Rectal smooth muscle tissue (tissue), 1 donor: ENCODE results near the gene PIPOX.
"Not testable (repeated sequence)": the region's sequence is repeated elsewhere in the genome, so short reads cannot be mapped to it uniquely, and the experiment has no call there.

Experiments
- H3K27ac ChIP-seq: one replicate; pipeline ENCODE4 v1.7.0; 2013; ENCODE audit warnings: low read depth, low read length, inconsistent platforms
- H3K27me3 ChIP-seq: one replicate; pipeline ENCODE4 v1.7.0; 2013; ENCODE audit warnings: low read length; ENCODE audit not compliant: control insufficient read depth, insufficient read depth
- H3K36me3 ChIP-seq: one replicate; pipeline ENCODE4 v1.7.0; 2013; ENCODE audit warnings: low read length; ENCODE audit not compliant: control insufficient read depth, insufficient read depth
- H3K4me1 ChIP-seq: one replicate; pipeline ENCODE4 v1.7.0; 2013; ENCODE audit warnings: low read length; ENCODE audit not compliant: control insufficient read depth, insufficient read depth
- H3K4me3 ChIP-seq: one replicate; pipeline ENCODE4 v1.7.0; 2013; ENCODE audit warnings: low read length
- H3K9ac ChIP-seq: one replicate; pipeline ENCODE4 v1.7.0; 2013; ENCODE audit warnings: low read length

Gene PIPOX

DNA sequence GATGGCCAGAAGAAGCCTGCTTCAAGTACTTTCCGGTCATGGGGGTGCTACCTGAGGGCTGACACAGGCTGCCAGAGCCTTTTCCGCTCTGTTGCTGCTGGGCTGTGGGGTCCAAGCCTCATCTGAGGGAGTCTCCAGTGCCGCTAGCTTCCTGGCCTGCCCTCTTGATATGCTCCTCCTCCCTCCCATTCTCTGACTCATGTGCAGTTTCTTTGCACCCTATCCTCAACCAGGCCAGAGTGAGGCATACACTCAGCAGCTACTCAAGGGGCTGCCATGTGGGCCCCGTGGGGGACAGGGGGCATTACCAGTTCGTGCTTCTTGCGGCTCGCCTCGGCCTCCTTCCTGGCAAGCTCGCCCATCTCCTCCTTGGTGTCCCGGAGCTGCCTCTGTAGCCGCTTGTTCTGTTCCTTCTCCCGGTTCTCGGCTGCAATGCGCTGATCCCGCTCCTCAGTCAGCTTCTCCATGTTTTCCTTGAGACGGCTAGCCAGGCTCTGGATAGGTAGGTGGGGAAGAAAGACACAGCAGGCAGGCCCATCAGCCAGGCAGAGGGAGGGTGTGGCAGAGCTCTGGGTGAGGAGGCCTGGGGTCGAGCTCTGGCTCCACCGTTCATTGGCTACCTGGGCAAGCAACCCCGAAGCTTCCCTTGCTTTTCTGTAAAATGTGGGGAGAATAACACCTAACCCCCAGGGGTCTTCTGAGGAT lies 43.8 kb downstream of the PIPOX start:
- Histone ChIP-seq H3K4me1 (peaks cover 9% of the 10 kb centered on the region), H3K27me3 (no peaks in the 10 kb centered on the region), H3K27ac (no peak overlapping the region), H3K36me3 (peaks cover 40% of the 10 kb centered on the region), H3K4me3 (no peak overlapping the region), H3K9ac (no peak overlapping the region)

DNA sequence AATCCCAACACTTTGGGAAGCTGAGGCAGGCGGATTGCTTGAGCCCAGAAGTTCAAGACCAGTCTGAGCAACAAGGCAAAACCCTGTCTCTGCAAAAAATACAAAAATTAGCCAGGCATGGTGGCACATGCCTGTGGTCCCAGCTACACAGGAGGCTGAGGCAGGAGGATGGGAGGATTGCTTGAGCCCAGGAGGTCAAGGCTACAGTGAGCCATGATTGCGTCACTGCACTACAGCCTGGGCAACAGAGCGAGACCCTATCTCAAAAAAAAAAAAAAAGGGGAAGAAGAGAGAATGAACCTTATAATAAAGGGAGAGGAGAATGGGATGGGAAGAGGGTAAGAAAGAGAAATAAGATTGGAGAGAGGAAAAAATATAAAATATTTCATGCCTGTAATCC lies 45.8 kb downstream of the PIPOX start:
- peak overlapping the region; percentile 77 for H3K27ac ChIP-seq
- peaks cover 45% of the 10 kb centered on the region for H3K36me3 ChIP-seq
- not testable (repeated sequence) for H3K27me3 ChIP-seq, H3K9ac ChIP-seq, H3K4me1 ChIP-seq, H3K4me3 ChIP-seq

DNA sequence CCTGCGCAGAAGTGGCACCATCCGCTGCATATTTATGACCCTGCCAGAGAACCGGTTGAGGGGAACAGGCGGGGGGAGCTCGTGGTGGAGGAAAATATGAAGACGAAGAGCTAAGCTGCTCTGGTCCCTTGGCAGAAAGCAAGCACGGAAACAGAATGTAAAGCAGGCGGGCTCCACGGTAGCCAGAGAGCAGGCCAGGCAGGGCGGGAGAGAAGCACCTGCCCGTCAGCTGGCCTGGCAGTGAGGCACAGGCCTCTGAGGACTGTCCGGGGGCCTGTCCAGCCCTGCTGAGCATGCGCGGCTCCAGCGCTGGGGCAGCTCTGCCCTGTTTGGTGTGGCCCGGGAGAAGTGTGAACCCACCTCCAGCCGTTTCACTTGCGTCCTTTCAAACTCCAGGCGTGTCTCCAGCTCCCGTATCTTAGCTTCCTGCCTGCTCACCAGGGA lies 46.7 kb downstream of the PIPOX start:
- Histone ChIP-seq H3K36me3 (peaks cover 53% of the 10 kb centered on the region), H3K9ac (no peak overlapping the region), H3K4me1 (peaks cover 9% of the 10 kb centered on the region), H3K4me3 (no peak overlapping the region), H3K27ac (peak overlapping the region; percentile 77), H3K27me3 (no peaks in the 10 kb centered on the region)

DNA sequence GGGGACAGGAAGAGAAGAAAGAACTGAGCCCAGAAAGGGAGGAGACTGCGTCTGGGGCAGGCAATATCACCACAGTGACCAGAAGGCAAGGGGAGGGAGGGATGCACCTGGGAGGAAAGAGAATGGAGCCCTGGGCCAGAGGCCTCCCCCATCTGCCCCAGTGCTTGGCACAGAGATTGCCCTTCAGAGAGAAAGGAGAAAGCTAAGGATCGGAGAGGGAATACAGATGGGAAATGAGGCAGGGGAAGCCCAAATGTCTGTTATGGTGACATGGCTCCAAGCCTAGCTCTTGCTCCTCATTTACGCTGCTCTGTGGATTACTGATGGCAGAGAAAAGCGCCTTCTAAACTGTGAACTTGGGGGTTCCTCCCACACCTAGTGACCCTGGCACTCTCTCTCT lies 47.2 kb downstream of the PIPOX start:
- no peak overlapping the region for H3K9ac ChIP-seq
- H3K4me3 ChIP-seq = no peak overlapping the region
- H3K27me3 ChIP-seq = no peaks in the 10 kb centered on the region
- H3K36me3 ChIP-seq = peaks cover 56% of the 10 kb centered on the region
- peaks cover 7% of the 10 kb centered on the region for H3K4me1 ChIP-seq
- peak overlapping the region; percentile 77 for H3K27ac ChIP-seq

DNA sequence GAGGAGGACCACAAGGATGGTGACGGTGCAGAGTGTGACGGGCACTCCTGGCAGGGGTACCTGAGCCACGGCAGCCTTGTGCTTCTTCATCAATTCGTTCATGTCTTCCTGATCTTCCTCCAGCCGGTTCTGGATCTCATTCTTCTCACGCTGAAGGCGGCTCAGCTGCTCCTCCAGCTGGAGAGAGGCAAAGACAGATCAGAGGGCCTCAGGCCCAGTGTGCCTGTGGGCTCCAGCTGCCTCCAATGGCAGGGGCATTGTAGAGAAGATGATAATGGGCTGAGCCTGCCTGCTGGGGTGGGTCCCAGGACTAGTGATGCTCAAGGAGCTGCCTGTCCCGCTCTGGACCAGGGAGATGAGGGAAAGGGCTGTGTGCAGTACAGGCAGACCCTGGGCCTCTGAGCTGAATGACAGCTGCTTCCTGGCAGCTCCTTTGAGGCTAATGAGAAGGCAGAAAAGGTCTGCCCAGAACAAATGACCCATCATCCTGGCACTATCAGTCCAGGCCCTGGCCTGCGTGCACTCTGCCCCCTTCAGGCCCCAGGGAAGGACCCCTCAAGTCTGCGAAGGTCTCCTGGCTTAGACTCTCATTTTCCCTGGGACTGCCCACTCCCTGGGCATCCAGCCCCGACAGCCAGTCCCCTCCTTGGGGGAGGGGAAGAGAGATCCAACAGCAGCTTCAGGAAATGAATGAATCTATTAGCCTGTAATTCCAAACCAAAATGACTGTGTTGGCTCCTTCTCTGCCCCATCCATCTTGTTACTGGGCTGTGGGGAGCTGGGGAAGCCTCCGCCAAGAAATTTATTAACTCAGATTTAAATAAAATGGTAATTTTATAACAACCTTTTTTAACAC lies 48.0 kb downstream of the PIPOX start:
- H3K4me3 ChIP-seq = no peak overlapping the region
- peaks cover 6% of the 10 kb centered on the region for H3K4me1 ChIP-seq
- H3K27me3 ChIP-seq = no peaks in the 10 kb centered on the region
- H3K27ac ChIP-seq = no peak overlapping the region
- no peak overlapping the region for H3K9ac ChIP-seq
- peaks cover 52% of the 10 kb centered on the region for H3K36me3 ChIP-seq

DNA sequence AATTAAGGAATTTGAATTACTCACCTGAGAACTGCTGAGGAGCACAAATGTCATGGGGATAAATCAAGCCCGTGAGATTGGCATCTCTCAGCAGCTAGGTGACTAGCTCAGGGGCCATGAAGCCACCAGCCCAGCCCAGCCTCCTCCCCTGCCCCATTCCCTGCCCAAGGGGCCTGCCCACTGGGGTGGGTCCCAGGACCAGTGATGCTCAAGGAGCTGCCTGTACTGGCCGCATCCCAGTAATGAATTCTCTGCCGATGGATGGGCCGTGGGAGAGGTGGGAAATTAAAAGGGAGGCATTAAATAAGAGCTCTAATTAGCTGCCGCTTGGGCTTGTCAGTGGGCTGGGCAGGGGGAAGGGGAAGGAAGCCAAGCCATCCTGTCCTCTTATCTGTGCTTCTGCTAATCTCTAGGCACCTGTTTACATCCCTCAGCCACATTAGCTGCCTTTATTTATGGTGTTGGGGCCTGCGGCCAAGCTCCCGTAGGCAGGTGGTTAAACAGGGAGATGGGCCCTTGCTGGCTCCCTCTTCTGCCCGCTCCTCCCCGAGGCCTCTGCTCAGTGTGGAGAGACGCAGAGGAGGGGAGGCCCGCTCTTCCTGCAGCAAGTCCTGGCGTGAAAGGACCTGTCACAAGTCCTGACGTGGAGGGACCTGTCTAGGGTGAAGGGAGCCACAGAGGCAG lies 48.8 kb downstream of the PIPOX start:
- no peak overlapping the region for H3K4me3 ChIP-seq
- peaks cover 55% of the 10 kb centered on the region for H3K36me3 ChIP-seq
- H3K27ac ChIP-seq = no peak overlapping the region
- peaks cover 6% of the 10 kb centered on the region for H3K4me1 ChIP-seq
- no peaks in the 10 kb centered on the region for H3K27me3 ChIP-seq
- H3K9ac ChIP-seq = no peak overlapping the region

DNA sequence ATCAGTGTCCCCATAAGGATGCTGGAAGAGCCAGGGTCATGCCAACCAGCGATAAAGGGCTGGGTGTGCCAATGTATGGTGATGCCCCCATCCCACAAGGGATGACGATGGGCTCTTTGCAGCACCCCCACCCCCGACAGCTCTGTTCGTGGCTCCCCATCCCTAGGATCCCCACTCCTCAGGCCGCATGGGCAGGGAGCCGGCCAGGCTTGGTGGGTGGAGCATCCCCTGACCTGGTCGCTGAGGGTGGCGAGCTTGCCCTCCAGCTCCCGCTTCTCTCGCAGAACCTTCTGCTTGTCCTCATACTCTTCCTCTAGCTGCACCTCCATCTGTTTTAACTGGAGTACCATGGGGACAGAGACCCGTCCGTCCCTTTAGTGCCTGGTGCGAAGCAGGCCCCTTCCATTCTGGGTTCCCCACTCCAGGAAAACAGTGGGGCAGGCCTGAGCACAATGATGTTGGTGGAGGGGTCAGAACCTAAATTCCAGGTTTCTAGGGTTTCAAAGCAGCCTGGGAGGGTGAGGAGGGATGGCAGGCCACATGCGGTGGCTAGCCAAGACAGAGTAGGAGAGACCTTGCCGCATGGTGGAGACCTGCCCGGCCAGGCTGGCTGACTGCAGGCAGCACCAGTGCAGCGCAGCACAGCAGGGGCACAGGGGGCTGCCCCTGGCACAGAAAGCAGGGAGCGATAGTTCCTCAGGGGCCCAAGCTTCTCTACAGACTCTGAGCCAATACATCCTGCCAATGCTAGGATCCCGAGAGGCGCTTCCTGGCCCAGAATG lies 50.3 kb downstream of the PIPOX start:
- no peak overlapping the region for H3K9ac ChIP-seq

DNA sequence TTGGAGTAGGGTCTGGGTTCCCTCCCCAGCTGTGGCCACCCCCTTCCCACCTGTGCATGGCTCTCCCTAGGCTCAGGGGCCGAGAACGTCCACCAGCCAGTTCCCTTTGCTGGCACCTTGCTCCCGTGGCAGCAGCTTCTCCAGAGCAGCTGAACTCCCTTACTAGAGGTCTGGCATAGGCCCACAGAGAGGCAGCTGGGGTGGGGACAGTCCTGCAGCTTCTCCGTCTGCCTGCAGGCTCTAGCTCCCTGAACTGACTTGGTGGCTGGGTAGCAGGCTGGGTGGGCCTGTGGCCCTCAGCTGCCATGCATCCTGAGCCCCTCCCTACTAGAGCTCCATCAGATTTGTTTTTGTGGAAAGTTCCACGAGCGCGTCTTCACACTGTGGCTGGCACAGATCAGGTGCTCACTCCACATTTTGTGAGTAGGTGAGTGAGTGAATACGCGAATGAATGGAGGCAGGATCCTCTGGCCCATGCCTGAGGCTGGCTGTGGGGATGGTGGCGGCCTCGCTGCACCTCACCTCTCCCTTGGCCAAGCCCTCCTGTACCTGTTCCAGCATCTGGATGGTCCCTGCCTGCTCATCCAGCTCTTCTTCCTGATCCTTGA lies 51.3 kb downstream of the PIPOX start:
- H3K4me1 ChIP-seq = peaks cover 6% of the 10 kb centered on the region

More for the DNA sequence above, 50.3 kb downstream of the PIPOX start:
- no peak overlapping the region for H3K4me3 ChIP-seq
- no peak overlapping the region for H3K27ac ChIP-seq
- H3K36me3 ChIP-seq = peaks cover 63% of the 10 kb centered on the region
- peaks cover 6% of the 10 kb centered on the region for H3K4me1 ChIP-seq
- no peaks in the 10 kb centered on the region for H3K27me3 ChIP-seq

DNA sequence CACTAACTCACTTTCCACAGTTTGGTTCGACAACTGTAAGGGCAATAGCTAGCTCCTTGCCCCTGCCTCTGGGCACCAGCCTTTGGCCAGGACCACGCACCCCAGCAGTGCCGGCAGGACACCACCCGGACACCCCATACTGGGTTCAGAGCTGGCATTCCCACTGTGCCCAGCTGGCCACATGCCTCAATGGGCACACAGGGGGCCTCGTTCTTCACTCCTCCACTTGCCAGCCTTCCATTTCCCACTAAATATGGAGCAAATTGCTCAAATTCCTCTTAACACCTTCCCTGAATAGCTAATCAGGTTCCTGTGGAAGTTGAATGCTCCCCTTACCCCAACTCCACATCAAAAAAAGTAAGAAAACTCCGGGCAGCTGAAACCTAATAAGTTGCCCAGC lies 52.5 kb downstream of the PIPOX start:
- H3K4me3 ChIP-seq = no peak overlapping the region
- H3K9ac ChIP-seq = no peak overlapping the region
- H3K27ac ChIP-seq = no peak overlapping the region
- no peaks in the 10 kb centered on the region for H3K27me3 ChIP-seq
- peaks cover 70% of the 10 kb centered on the region for H3K36me3 ChIP-seq
- H3K4me1 ChIP-seq = no peaks in the 10 kb centered on the region

More for the DNA sequence above, 51.3 kb downstream of the PIPOX start:
- H3K27ac ChIP-seq = no peak overlapping the region
- peaks cover 68% of the 10 kb centered on the region for H3K36me3 ChIP-seq
- H3K9ac ChIP-seq = no peak overlapping the region
- no peaks in the 10 kb centered on the region for H3K27me3 ChIP-seq
- no peak overlapping the region for H3K4me3 ChIP-seq

DNA sequence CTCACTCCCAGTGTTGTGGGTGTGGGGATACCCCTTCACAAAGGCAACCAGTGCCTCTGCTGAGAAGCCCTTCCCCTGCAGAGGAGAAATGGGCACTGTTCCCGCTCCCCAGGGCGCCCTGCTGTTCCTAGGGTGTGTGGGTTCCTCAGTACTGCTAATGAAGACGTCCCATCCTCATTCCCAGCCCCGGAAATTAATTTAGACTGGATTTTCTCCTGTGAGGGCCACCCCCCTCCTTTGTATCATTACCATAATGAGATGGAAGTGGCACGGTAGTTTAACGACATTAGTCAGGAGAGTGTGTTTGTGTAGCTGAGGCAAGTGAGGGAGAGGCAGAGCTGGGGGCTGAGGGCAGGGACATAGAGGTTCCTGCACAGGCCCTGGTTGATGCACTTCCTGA lies 53.2 kb downstream of the PIPOX start:
- Histone ChIP-seq H3K36me3 (peaks cover 67% of the 10 kb centered on the region), H3K4me3 (no peak overlapping the region), H3K27me3 (no peaks in the 10 kb centered on the region), H3K9ac (no peak overlapping the region), H3K27ac (no peak overlapping the region), H3K4me1 (no peaks in the 10 kb centered on the region)

DNA sequence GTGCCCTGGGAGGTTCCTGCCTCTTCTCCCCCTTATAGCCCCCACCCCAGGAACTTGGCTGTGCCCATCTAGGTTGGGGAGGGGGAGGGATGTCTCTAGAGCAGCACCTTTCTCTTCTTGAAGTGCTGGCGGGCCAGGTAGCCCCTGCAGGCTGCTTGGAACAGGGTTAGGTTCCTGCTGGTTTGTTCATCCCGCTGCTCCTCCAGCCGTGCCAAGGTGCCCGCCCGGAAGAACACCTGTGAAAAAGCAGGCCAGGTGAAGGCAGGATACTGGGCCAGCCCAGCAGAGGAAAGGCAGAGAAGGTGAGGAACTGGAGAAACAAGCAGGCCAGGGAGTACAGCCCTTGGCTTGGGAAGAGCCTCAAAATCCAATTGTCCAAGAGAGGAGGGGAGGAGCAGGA lies 56.6 kb downstream of the PIPOX start:
- Histone ChIP-seq H3K4me1 (no peaks in the 10 kb centered on the region), H3K9ac (no peak overlapping the region), H3K27ac (no peak overlapping the region), H3K4me3 (no peak overlapping the region), H3K36me3 (peaks cover 56% of the 10 kb centered on the region), H3K27me3 (no peaks in the 10 kb centered on the region)
